Neural progenitor cell (in vitro differentiated cells): ENCODE results near the gene SLC20A1. TPM values are rescaled to one million over a fixed set of nuclear protein-coding genes. Genes with fewer than 3 reads are reported as not detected.
"Not testable (repeated sequence)": the region's sequence is repeated elsewhere in the genome, so short reads cannot be mapped to it uniquely, and the experiment has no call there.

Source experiments
- DNase-seq: peaks from one replicate; pipeline ENCODE4 v3.0.0-alpha.2; 2016; ENCODE audit warnings: low spot score
- H2AFZ ChIP-seq: fragments of 200-600 bp; sonication (generic); replicated peaks from 2 replicates; pipeline ENCODE4 v1.6.1; 2016; ENCODE audit warnings: antibody characterized with exemption
- H3F3A ChIP-seq: fragments of 200-600 bp; sonication (generic); 2 replicates; pipeline ENCODE4 v1.6.1; 2016; ENCODE audit warnings: antibody characterized with exemption, low read depth
- H3K27ac ChIP-seq: fragments of 200-600 bp; sonication (generic); 2 replicates; pipeline ENCODE4 v1.5.1; 2016; ENCODE audit warnings: mild to moderate bottlenecking
- H3K27me3 ChIP-seq: fragments of 200-600 bp; sonication (generic); 2 replicates; pipeline ENCODE4 v1.6.1; 2016; ENCODE audit warnings: mild to moderate bottlenecking, moderate library complexity
- H3K36me3 ChIP-seq: fragments of 200-600 bp; sonication (generic); 2 replicates; pipeline ENCODE4 v1.5.1; 2016
- H3K4me1 ChIP-seq: fragments of 200-600 bp; sonication (generic); 2 replicates; pipeline ENCODE4 v1.6.1; 2016; ENCODE audit warnings: mixed run types
- H3K4me2 ChIP-seq: fragments of 200-600 bp; sonication (generic); 2 replicates; pipeline ENCODE4 v1.6.1; 2016
- H3K4me3 ChIP-seq: fragments of 200-600 bp; sonication (generic); 2 replicates; pipeline ENCODE4 v1.5.1; 2016
- H3K79me2 ChIP-seq: fragments of 200-600 bp; sonication (generic); 2 replicates; pipeline ENCODE4 v1.6.1; 2016; ENCODE audit warnings: low read depth
- H3K9ac ChIP-seq: fragments of 200-600 bp; sonication (generic); 2 replicates; pipeline ENCODE4 v1.6.1; 2016
- H3K9me3 ChIP-seq: fragments of 200-600 bp; sonication (generic); 2 replicates; pipeline ENCODE4 v1.5.1; 2016; ENCODE audit warnings: low read depth
- H4K20me1 ChIP-seq: fragments of 200-600 bp; sonication (generic); 2 replicates; pipeline ENCODE4 v1.6.1; 2016; ENCODE audit warnings: low read depth
- H3K27ac Mint-ChIP-seq: 3 replicates; pipeline ENCODE4 v1.8.0; 2021; ENCODE audit warnings: mixed read lengths
- H3K27me3 Mint-ChIP-seq: 2 replicates; pipeline ENCODE4 v1.8.0; 2022; ENCODE audit warnings: low read depth, mild to moderate bottlenecking, inconsistent platforms, moderate library complexity, mixed read lengths; ENCODE audit not compliant: insufficient read depth
- H3K36me3 Mint-ChIP-seq: 3 replicates; pipeline ENCODE4 v1.8.0; 2021; ENCODE audit warnings: mixed read lengths
- H3K4me1 Mint-ChIP-seq: 3 replicates; pipeline ENCODE4 v1.8.0; 2021; ENCODE audit warnings: mixed read lengths
- H3K4me3 Mint-ChIP-seq: 3 replicates; pipeline ENCODE4 v1.8.0; 2021; ENCODE audit warnings: mild to moderate bottlenecking, moderate library complexity, mixed read lengths
- H3K9me3 Mint-ChIP-seq: 3 replicates; pipeline ENCODE4 v1.8.0; 2020; ENCODE audit warnings: mixed read lengths
- CTCF ChIP-seq: fragments of 200-600 bp; sonication (generic); IDR thresholded peaks from 2 replicates; pipeline ENCODE4 v1.5.1; 2017; ENCODE audit warnings: antibody characterized with exemption, mild to moderate bottlenecking
- EZH2 ChIP-seq: fragments of 200-600 bp; sonication (generic); IDR thresholded peaks from 2 replicates; pipeline ENCODE4 v1.6.1; 2017; ENCODE audit warnings: antibody characterized with exemption, mild to moderate bottlenecking, moderate library complexity
- EZH2phosphoT487 ChIP-seq: fragments of 200-600 bp; sonication (generic); IDR thresholded peaks from 2 replicates; pipeline ENCODE4 v1.6.1; 2017; ENCODE audit warnings: antibody characterized with exemption
- total RNA-seq: library from RNA; depleted of rRNA; stranded (reverse); fragments of >200 nt; gene quantifications from 2 replicates; pipeline ENCODE4 v1.2.3, GENCODE V29; 2015; ENCODE audit warnings: low replicate concordance

SLC20A1 gene
- total RNA-seq, 1 donor from 2014 or later = 61.1 TPM

GRCh38 chr2:112665113-112665780 lies 19.5 kb downstream of the SLC20A1 start:
- H3K4me3 ChIP-seq = no peak overlapping the region
- no peak for DNase-seq
- no peak overlapping the region for H3K9ac ChIP-seq
- H3K4me3 Mint-ChIP-seq = no peak overlapping the region
- H3K36me3 Mint-ChIP-seq = peaks cover 43% of the 10 kb centered on the region
- H2AFZ ChIP-seq = no peak overlapping the region
- H3K4me1 Mint-ChIP-seq = no peaks in the 10 kb centered on the region
- TF ChIP-seq EZH2 (no peak), EZH2phosphoT487 (no peak), CTCF (no peak)
- no peak overlapping the region for H3K4me2 ChIP-seq
- H4K20me1 ChIP-seq = peaks cover 2% of the 10 kb centered on the region
- H3F3A ChIP-seq = peaks cover 12% of the 10 kb centered on the region
- no peaks in the 10 kb centered on the region for H3K79me2 ChIP-seq
- H3K27me3 ChIP-seq = no peaks in the 10 kb centered on the region
- H3K36me3 ChIP-seq = peaks cover 10% of the 10 kb centered on the region
- H3K9me3 ChIP-seq = no peaks in the 10 kb centered on the region
- no peak overlapping the region for H3K27ac ChIP-seq
- H3K4me1 ChIP-seq = no peaks in the 10 kb centered on the region
- H3K27me3 Mint-ChIP-seq = peaks cover 3% of the 10 kb centered on the region
- H3K9me3 Mint-ChIP-seq = no peaks in the 10 kb centered on the region
- peak overlapping the region; percentile 24 for H3K27ac Mint-ChIP-seq

GRCh38 chr2:112666761-112667122 lies 21.0 kb downstream of the SLC20A1 start:
- peaks cover 3% of the 10 kb centered on the region for H3K27me3 Mint-ChIP-seq

GRCh38 chr2:112667540-112667939 lies 21.8 kb downstream of the SLC20A1 start:
- not testable (repeated sequence) for H3K27ac ChIP-seq, H3K9me3 Mint-ChIP-seq, H3K4me1 Mint-ChIP-seq, H3K9me3 ChIP-seq, H3K4me2 ChIP-seq, H3K27me3 Mint-ChIP-seq, H3K27ac Mint-ChIP-seq, H3K4me3 ChIP-seq, H3K9ac ChIP-seq, H3K4me3 Mint-ChIP-seq, DNase-seq, H3K27me3 ChIP-seq, H3K79me2 ChIP-seq, H4K20me1 ChIP-seq, H2AFZ ChIP-seq, H3K36me3 ChIP-seq
- H3K36me3 Mint-ChIP-seq = peaks cover 28% of the 10 kb centered on the region
- Histone ChIP-seq H3K4me1 (peaks cover 16% of the 10 kb centered on the region), H3F3A (peaks cover 19% of the 10 kb centered on the region)

More at GRCh38 chr2:112666761-112667122, 21.0 kb downstream of the SLC20A1 start:
- TF ChIP-seq CTCF = no peak
- TF ChIP-seq EZH2phosphoT487 = no peak
- TF ChIP-seq EZH2 = no peak
- Histone ChIP-seq H3K4me2 (no peak overlapping the region), H3K79me2 (no peaks in the 10 kb centered on the region), H3F3A (peaks cover 14% of the 10 kb centered on the region), H3K4me3 (no peak overlapping the region), H3K27ac (no peak overlapping the region), H3K36me3 (peaks cover 4% of the 10 kb centered on the region), H3K4me1 (peaks cover 9% of the 10 kb centered on the region), H4K20me1 (no peaks in the 10 kb centered on the region), H3K9ac (no peak overlapping the region), H2AFZ (no peak overlapping the region), H3K27me3 (no peaks in the 10 kb centered on the region), H3K9me3 (no peaks in the 10 kb centered on the region)
- no peak overlapping the region for H3K27ac Mint-ChIP-seq
- H3K4me1 Mint-ChIP-seq = no peaks in the 10 kb centered on the region
- DNase-seq = no peak
- peaks cover 31% of the 10 kb centered on the region for H3K36me3 Mint-ChIP-seq
- no peaks in the 10 kb centered on the region for H3K9me3 Mint-ChIP-seq
- H3K4me3 Mint-ChIP-seq = no peak overlapping the region

GRCh38 chr2:112669667-112670066 lies 23.9 kb downstream of the SLC20A1 start:
- Histone ChIP-seq H3K79me2 (no peaks in the 10 kb centered on the region), H3K9me3 (no peaks in the 10 kb centered on the region), H3K27ac (no peak overlapping the region), H3K27me3 (no peaks in the 10 kb centered on the region), H3K4me1 (peaks cover 16% of the 10 kb centered on the region), H3K4me3 (no peak overlapping the region), H4K20me1 (no peaks in the 10 kb centered on the region), H3K4me2 (no peak overlapping the region), H3F3A (peaks cover 16% of the 10 kb centered on the region), H2AFZ (no peak overlapping the region), H3K36me3 (no peaks in the 10 kb centered on the region), H3K9ac (no peak overlapping the region)
- no peak for DNase-seq
- no peak for TF ChIP-seq EZH2phosphoT487
- TF ChIP-seq CTCF = no peak
- no peak for TF ChIP-seq EZH2
- Mint-ChIP-seq H3K36me3 (peaks cover 13% of the 10 kb centered on the region), H3K4me1 (no peaks in the 10 kb centered on the region), H3K4me3 (no peak overlapping the region), H3K9me3 (no peaks in the 10 kb centered on the region), H3K27ac (no peak overlapping the region), H3K27me3 (peaks cover 3% of the 10 kb centered on the region)
